ENCODE measurements around the gene KPNA5. TPM values are rescaled to one million over a fixed set of nuclear protein-coding genes. Genes with fewer than 3 reads are reported as not detected.

Gene KPNA5
- polyA plus RNA-seq, 1 experiment, result 1.6 TPM

- TF ChIP-seq CTCF (IDR thresholded peaks at IDR 0.05; ENCODE audit: insufficient read depth, low read depth, low read length), result no peak
- DNase-seq (ENCODE audit: low read depth), result no peak
- no peaks in the 10 kb centered on the region for H3K36me3 ChIP-seq (ENCODE audit: control insufficient read depth, insufficient read depth, low read length)
- peaks cover 1% of the 10 kb centered on the region; the same call in 1 of the 2 replicates for H3K27me3 ChIP-seq (ENCODE audit: control insufficient read depth, insufficient read depth, low read length)
- CTCF ChIA-PET, result interaction anchor here (0.6 to 2.0 kb wide), 2 partner anchors 12 to 901 kb away, joined by 4 to 5 read pairs; no protein-coding TSS in a partner anchor
- POLR2A ChIA-PET, result no interaction called here
- no peak overlapping the region for H3K4me3 ChIP-seq (ENCODE audit: low read depth, low read length)
Measured at GRCh38 chr6:116766506-116767176, 85.6 kb downstream of the KPNA5 start.

- H3K27me3 ChIP-seq (ENCODE audit: control insufficient read depth, insufficient read depth, low read length), result peaks cover 1% of the 10 kb centered on the region; the same call in 1 of the 2 replicates
- no peak for DNase-seq (ENCODE audit: low read depth)
- TF ChIP-seq CTCF (IDR thresholded peaks at IDR 0.05; ENCODE audit: insufficient read depth, low read depth, low read length), result no peak
- no peaks in the 10 kb centered on the region for H3K36me3 ChIP-seq (ENCODE audit: control insufficient read depth, insufficient read depth, low read length)
- no peak overlapping the region for H3K4me3 ChIP-seq (ENCODE audit: low read depth, low read length)
- POLR2A ChIA-PET, result no interaction called here
- CTCF ChIA-PET, result interaction anchor here (2.4 kb wide), 1 partner anchor 12 kb away, joined by 9 read pairs; no protein-coding TSS in a partner anchor
Measured at GRCh38 chr6:116767715-116768114, 86.7 kb downstream of the KPNA5 start.

- no peak for DNase-seq (ENCODE audit: low read depth)
- TF ChIP-seq CTCF (IDR thresholded peaks at IDR 0.05; ENCODE audit: insufficient read depth, low read depth, low read length), result no peak
- ChIA-PET CTCF (interaction anchor here (1.5 kb wide), 1 partner anchor 13 kb away, joined by 3 read pairs; no protein-coding TSS in a partner anchor), POLR2A (no interaction called here)
- Histone ChIP-seq H3K27me3 (ENCODE audit: control insufficient read depth, insufficient read depth, low read length) (no peaks in the 10 kb centered on the region), H3K4me3 (ENCODE audit: low read depth, low read length) (no peak overlapping the region), H3K36me3 (ENCODE audit: control insufficient read depth, insufficient read depth, low read length) (no peaks in the 10 kb centered on the region)
Measured at GRCh38 chr6:116772450-116772849, 91.4 kb downstream of the KPNA5 start.

GRCh38 chr6:116773886-116774285 lies 92.9 kb downstream of the KPNA5 start:
- POLR2A ChIA-PET, result no interaction called here
- CTCF ChIA-PET, result no interaction called here
- no peak for DNase-seq (ENCODE audit: low read depth)

More at GRCh38 chr6:116773886-116774285, 92.9 kb downstream of the KPNA5 start:
- no peaks in the 10 kb centered on the region for H3K27me3 ChIP-seq (ENCODE audit: control insufficient read depth, insufficient read depth, low read length)
- no peak overlapping the region for H3K4me3 ChIP-seq (ENCODE audit: low read depth, low read length)
- no peaks in the 10 kb centered on the region for H3K36me3 ChIP-seq (ENCODE audit: control insufficient read depth, insufficient read depth, low read length)
- no peak for TF ChIP-seq CTCF (IDR thresholded peaks at IDR 0.05; ENCODE audit: insufficient read depth, low read depth, low read length)
